ENCODE results near the gene FDX2.
"Not testable (repeated sequence)": the region's sequence is repeated elsewhere in the genome, so short reads cannot be mapped to it uniquely, and the experiment has no call there.

Gene FDX2

GRCh38 chr19:10284960-10285278, 30.9 kb downstream of the FDX2 start:
- H3K4me1 Mint-ChIP-seq = peaks cover 18% of the 10 kb centered on the region
- no peak for TF ChIP-seq CTCF (IDR thresholded peaks at IDR 0.05)
- no peak for DNase-seq
- H3K9me3 Mint-ChIP-seq = no peaks in the 10 kb centered on the region
- H3K36me3 Mint-ChIP-seq (ENCODE audit: low read depth) = peaks cover 7% of the 10 kb centered on the region
- no peak overlapping the region for H3K4me3 Mint-ChIP-seq
- H3K27ac Mint-ChIP-seq = no peak overlapping the region
- H3K27me3 Mint-ChIP-seq (ENCODE audit: low read depth, poor library complexity) = peaks cover 57% of the 10 kb centered on the region

GRCh38 chr19:10284065-10284959, 31.5 kb downstream of the FDX2 start:
- no peaks in the 10 kb centered on the region for H3K9me3 Mint-ChIP-seq
- TF ChIP-seq CTCF (IDR thresholded peaks at IDR 0.05) = no peak

GRCh38 chr19:10283301-10284064, 32.3 kb downstream of the FDX2 start:
- DNase-seq = no peak
- H3K4me1 Mint-ChIP-seq = peaks cover 18% of the 10 kb centered on the region

More at GRCh38 chr19:10284065-10284959, 31.5 kb downstream of the FDX2 start:
- no peak overlapping the region for H3K27ac Mint-ChIP-seq
- H3K27me3 Mint-ChIP-seq (ENCODE audit: low read depth, poor library complexity) = peaks cover 55% of the 10 kb centered on the region
- H3K36me3 Mint-ChIP-seq (ENCODE audit: low read depth) = peaks cover 7% of the 10 kb centered on the region
- peaks cover 23% of the 10 kb centered on the region for H3K4me1 Mint-ChIP-seq
- DNase-seq = no peak
- no peak overlapping the region for H3K4me3 Mint-ChIP-seq

GRCh38 chr19:10282043-10282442, 33.8 kb downstream of the FDX2 start:
- H3K4me3 Mint-ChIP-seq; H3K27ac Mint-ChIP-seq; DNase-seq; H3K36me3 Mint-ChIP-seq (ENCODE audit: low read depth); H3K9me3 Mint-ChIP-seq: not testable (repeated sequence)
- H3K27me3 Mint-ChIP-seq (ENCODE audit: low read depth, poor library complexity) = peaks cover 35% of the 10 kb centered on the region
- H3K4me1 Mint-ChIP-seq = peaks cover 16% of the 10 kb centered on the region

More at GRCh38 chr19:10283301-10284064, 32.3 kb downstream of the FDX2 start:
- Mint-ChIP-seq H3K36me3 (ENCODE audit: low read depth) (peaks cover 7% of the 10 kb centered on the region), H3K27ac (no peak overlapping the region), H3K4me3 (no peak overlapping the region), H3K27me3 (ENCODE audit: low read depth, poor library complexity) (peaks cover 47% of the 10 kb centered on the region), H3K9me3 (no peaks in the 10 kb centered on the region)
- TF ChIP-seq CTCF (IDR thresholded peaks at IDR 0.05) = no peak

DNA sequence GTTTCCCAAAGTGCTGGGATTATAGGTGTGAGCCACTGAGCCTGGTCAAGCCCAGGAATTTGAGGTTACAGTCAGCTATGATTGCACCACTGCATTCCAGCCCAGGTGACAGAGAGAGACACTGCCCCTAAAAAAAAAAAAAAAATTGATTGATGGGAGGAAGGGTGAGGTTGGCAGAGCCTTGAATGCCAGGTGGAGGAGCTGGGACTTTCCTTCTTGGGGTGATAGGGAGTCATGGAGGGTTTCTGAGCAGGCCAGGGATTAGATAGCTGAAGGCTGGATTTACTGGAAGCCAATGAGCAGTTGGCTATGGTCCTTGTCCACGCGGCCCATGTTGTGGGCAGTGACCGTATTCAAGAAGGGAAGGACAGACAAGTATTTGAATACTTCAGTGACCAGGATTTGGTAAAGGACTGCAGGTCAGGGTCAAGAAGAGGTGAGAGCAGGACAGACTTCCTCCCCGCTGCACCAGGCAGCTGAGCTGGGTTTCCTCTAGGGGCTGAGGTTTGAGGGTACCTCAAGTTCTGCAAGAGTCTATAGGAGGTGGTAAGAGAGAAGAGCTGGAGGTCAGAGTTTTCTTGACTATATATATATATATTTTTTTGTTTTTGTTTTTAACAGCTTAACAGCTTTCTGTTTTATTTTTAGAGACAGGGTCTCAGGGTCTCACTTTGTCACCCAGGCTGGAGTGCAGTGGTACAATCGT, 35.9 kb downstream of the FDX2 start:
- Mint-ChIP-seq H3K9me3 (no peaks in the 10 kb centered on the region), H3K4me1 (peaks cover 6% of the 10 kb centered on the region), H3K27me3 (ENCODE audit: low read depth, poor library complexity) (peaks cover 18% of the 10 kb centered on the region), H3K4me3 (no peak overlapping the region), H3K27ac (no peak overlapping the region), H3K36me3 (ENCODE audit: low read depth) (peaks cover 2% of the 10 kb centered on the region)
- DNase-seq = no peak
- no peak for TF ChIP-seq CTCF (IDR thresholded peaks at IDR 0.05)

- H3K4me1 Mint-ChIP-seq = peaks cover 6% of the 10 kb centered on the region
- TF ChIP-seq CTCF (IDR thresholded peaks at IDR 0.05) = no peak
- H3K27ac Mint-ChIP-seq = no peak overlapping the region
- peaks cover 26% of the 10 kb centered on the region for H3K27me3 Mint-ChIP-seq (ENCODE audit: low read depth, poor library complexity)
- H3K9me3 Mint-ChIP-seq = no peaks in the 10 kb centered on the region
- no peaks in the 10 kb centered on the region for H3K36me3 Mint-ChIP-seq (ENCODE audit: low read depth)
- no peak for DNase-seq
- no peak overlapping the region for H3K4me3 Mint-ChIP-seq
These were observed 36.9 kb downstream of the FDX2 start for GRCh38 chr19:10278935-10279334.

Measured in nephron progenitor cell (in vitro differentiated cells).